Measurements from ENCODE around the gene KAZN.

The KAZN gene

GRCh38 chr1:14666962-14667650 is 68.6 kb downstream of the KAZN start:
- Histone ChIP-seq H3K27ac (ENCODE audit: low read depth, low read length) (peak overlapping the region; percentile 95), H3K4me2 (ENCODE audit: low read length) (peak overlapping the region; percentile 91; the same call in 1 of the 2 replicates), H3K9me3 (ENCODE audit: control insufficient read depth, insufficient read depth, low read length) (no peaks in the 10 kb centered on the region), H3K27me3 (ENCODE audit: control insufficient read depth, low read length) (no peaks in the 10 kb centered on the region), H3K79me2 (ENCODE audit: control insufficient read depth, low read length) (no peaks in the 10 kb centered on the region), H3K36me3 (ENCODE audit: control insufficient read depth, low read length) (no peaks in the 10 kb centered on the region), H3F3A (ENCODE audit: control insufficient read depth, insufficient read depth) (peaks cover 21% of the 10 kb centered on the region), H3K4me3 (ENCODE audit: low read length) (no peak overlapping the region), H4K20me1 (ENCODE audit: control insufficient read depth, insufficient read depth, low read depth, low read length) (no peaks in the 10 kb centered on the region), H3K9me2 (replicated peaks; ENCODE audit: control insufficient read depth, low read length) (no peaks in the 10 kb centered on the region), H3K4me1 (ENCODE audit: control insufficient read depth, low read length) (peaks cover 69% of the 10 kb centered on the region)
- no peak for TF ChIP-seq EZH2phosphoT487 (IDR thresholded peaks at IDR 0.05; ENCODE audit: borderline replicate concordance, low read length)
- no peak for TF ChIP-seq CTCF (IDR thresholded peaks at IDR 0.05; ENCODE audit: low read depth, low read length, poor library complexity, severe bottlenecking)

GRCh38 chr1:14667651-14667984 is 69.1 kb downstream of the KAZN start:
- H3K9me3 ChIP-seq (ENCODE audit: control insufficient read depth, insufficient read depth, low read length), result no peaks in the 10 kb centered on the region
- TF ChIP-seq EZH2phosphoT487 (IDR thresholded peaks at IDR 0.05; ENCODE audit: borderline replicate concordance, low read length) (no peak), CTCF (IDR thresholded peaks at IDR 0.05; ENCODE audit: low read depth, low read length, poor library complexity, severe bottlenecking) (no peak)
- H3F3A ChIP-seq (ENCODE audit: control insufficient read depth, insufficient read depth), result peaks cover 25% of the 10 kb centered on the region
- H3K4me3 ChIP-seq (ENCODE audit: low read length), result peak overlapping the region; percentile 68
- H3K36me3 ChIP-seq (ENCODE audit: control insufficient read depth, low read length), result no peaks in the 10 kb centered on the region
- no peaks in the 10 kb centered on the region for H4K20me1 ChIP-seq (ENCODE audit: control insufficient read depth, insufficient read depth, low read depth, low read length)
- H3K27ac ChIP-seq (ENCODE audit: low read depth, low read length), result peak overlapping the region; percentile 95
- no peaks in the 10 kb centered on the region for H3K27me3 ChIP-seq (ENCODE audit: control insufficient read depth, low read length)
- no peaks in the 10 kb centered on the region for H3K79me2 ChIP-seq (ENCODE audit: control insufficient read depth, low read length)
- no peaks in the 10 kb centered on the region for H3K9me2 ChIP-seq (replicated peaks; ENCODE audit: control insufficient read depth, low read length)
- peaks cover 69% of the 10 kb centered on the region for H3K4me1 ChIP-seq (ENCODE audit: control insufficient read depth, low read length)
- peak overlapping the region; percentile 91 for H3K4me2 ChIP-seq (ENCODE audit: low read length)

DNA sequence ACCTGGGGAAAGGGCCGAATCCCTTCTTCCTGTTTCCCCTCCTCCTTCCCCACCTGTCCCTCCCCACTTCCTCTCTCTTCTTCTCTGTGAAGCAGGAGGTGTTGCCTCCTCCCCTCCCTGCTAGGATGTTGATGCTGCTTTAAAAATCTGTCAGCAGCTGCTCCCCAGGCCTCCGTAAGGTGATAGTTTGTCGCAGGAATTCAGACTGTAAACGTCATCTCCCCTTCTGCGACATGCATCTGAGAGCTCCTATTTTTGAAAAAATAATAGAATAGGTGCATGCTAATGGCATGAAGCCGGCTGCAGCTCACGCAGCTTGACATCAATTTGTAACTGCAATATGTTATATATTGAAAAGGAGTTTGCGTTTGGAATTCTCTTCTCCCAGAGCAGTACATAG is 70.1 kb downstream of the KAZN start:
- no peaks in the 10 kb centered on the region for H3K9me2 ChIP-seq (replicated peaks; ENCODE audit: control insufficient read depth, low read length)
- peaks cover 25% of the 10 kb centered on the region for H3F3A ChIP-seq (ENCODE audit: control insufficient read depth, insufficient read depth)
- peaks cover 72% of the 10 kb centered on the region for H3K4me1 ChIP-seq (ENCODE audit: control insufficient read depth, low read length)
- H3K4me3 ChIP-seq (ENCODE audit: low read length), result peak overlapping the region; percentile 68
- H3K27me3 ChIP-seq (ENCODE audit: control insufficient read depth, low read length), result no peaks in the 10 kb centered on the region
- H3K27ac ChIP-seq (ENCODE audit: low read depth, low read length), result peak overlapping the region; percentile 95
- H4K20me1 ChIP-seq (ENCODE audit: control insufficient read depth, insufficient read depth, low read depth, low read length), result no peaks in the 10 kb centered on the region
- H3K4me2 ChIP-seq (ENCODE audit: low read length), result peak overlapping the region; percentile 91
- no peaks in the 10 kb centered on the region for H3K9me3 ChIP-seq (ENCODE audit: control insufficient read depth, insufficient read depth, low read length)
- TF ChIP-seq EZH2phosphoT487 (IDR thresholded peaks at IDR 0.05; ENCODE audit: borderline replicate concordance, low read length) (no peak), CTCF (IDR thresholded peaks at IDR 0.05; ENCODE audit: low read depth, low read length, poor library complexity, severe bottlenecking) (no peak)
- H3K36me3 ChIP-seq (ENCODE audit: control insufficient read depth, low read length), result no peaks in the 10 kb centered on the region
- no peaks in the 10 kb centered on the region for H3K79me2 ChIP-seq (ENCODE audit: control insufficient read depth, low read length)
